HPDE6-E6E7 (cell line): ENCODE measurements around the gene ATP2B1.

Source experiments
- DNase-seq: peaks from one replicate; pipeline ENCODE4 v3.0.0; 2011; ENCODE audit warnings: missing footprints; ENCODE audit errors: extremely low spot score

Gene ATP2B1

DNA sequence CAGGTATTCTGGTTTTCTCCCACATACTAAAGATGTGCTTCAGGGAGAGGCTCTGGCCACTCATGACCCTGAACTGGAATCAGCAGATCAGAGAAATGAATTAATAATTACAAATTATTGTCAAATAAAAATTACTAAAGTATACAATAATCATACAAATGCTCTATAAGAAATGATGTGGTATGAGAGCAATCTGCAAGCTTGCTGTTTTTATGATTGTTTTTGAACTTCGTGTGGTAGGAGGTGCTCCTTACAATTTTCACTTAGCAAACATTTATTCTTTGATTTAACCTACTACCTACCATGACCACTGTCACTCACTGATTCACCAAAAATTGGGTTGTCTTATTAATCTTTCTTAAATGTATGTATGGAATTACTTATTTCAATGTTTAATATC is 16.2 kb downstream of the ATP2B1 start:
- no peak for DNase-seq

DNA sequence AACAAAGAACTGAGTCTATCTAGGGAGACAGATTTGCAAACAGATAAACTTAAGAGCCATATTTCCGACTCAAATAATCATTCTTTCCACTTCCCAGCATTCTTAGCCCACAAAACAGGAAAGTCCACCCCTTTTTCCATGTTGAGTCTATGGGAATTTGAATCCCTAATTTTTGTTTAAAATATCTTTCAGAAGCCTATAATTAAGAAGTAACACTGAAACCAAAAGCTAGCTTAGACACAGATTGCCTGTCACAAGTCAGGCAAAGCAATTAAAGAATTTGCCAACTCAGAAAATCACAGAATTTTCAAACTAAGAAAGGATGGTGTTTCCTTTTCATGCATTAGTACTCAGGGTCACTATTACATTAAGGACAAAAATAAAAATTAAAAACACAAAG is 17.0 kb downstream of the ATP2B1 start:
- DNase-seq, result no peak

DNA sequence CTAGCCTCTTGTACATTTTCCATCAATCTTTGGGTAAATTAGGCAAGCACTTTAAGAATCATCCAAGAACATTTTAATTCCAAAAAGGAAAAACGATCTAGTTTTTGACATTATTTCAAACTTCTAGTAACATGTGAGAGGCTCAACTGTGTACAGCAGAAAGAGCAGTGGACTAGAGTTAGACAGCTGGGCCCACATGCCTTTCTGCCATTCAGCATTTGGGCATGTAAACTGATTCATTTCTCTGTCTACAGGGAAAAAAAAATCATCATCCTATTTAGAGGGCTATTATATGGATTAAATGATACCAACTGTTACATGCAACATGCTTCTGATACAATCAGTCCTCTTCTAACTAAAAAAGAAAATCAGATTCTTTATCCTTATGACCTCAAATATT is 17.7 kb downstream of the ATP2B1 start:
- DNase-seq, result no peak

DNA sequence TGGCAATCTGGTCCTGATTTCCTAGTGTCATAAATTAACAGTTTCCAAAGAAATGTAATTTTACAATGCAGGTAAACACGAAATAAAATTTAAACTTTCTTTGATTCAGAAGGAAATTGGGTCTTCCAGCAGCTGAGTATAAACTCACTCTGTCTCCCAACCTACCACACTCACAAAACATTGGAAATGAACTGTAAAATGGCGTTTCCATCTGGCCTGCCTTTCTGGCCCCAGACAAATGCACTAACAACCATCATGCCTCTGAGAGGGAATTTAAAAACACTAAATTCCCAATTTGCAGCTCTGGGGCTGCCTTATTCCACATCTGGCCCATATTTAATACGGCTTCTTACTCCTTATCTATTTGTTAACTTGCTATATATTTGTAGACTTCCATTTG is 19.3 kb downstream of the ATP2B1 start:
- DNase-seq, result no peak

- no peak for DNase-seq
These were observed 22.3 kb downstream of the ATP2B1 start for GRCh38 chr12:89686311-89686710.

DNA sequence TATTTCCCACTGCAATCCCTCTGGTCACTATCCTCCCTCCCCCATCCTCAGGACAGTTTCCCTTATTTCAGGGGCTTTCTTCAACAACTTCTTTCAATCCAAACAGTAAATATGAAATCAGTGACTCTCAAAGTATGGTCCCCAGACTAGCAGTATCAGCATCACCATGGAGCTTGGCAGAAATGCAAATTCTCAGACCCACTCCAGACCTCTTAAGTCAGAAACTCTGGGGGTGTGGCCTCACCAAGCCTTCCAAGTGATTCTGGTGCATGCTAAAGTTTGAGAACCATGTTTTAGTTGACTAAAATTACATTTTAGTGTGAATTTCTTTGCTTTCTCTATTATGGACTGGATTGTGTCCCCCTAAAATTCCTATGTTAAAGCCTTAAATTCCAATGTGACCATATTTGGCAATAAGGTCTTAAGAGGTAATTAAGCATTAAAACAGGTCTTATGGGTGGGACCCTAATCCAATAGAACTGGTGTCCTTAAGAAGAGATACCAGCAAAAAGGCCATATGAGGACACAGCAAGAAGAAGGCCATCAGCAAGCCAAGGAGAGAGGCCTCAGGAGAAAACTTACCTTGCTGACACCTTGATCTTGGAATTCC is 23.2 kb downstream of the ATP2B1 start:
- no peak for DNase-seq

GRCh38 chr12:89684136-89684535 is 24.5 kb downstream of the ATP2B1 start:
- no peak for DNase-seq

- DNase-seq, result no peak
These were observed 26.4 kb downstream of the ATP2B1 start for GRCh38 chr12:89682284-89682683.

DNA sequence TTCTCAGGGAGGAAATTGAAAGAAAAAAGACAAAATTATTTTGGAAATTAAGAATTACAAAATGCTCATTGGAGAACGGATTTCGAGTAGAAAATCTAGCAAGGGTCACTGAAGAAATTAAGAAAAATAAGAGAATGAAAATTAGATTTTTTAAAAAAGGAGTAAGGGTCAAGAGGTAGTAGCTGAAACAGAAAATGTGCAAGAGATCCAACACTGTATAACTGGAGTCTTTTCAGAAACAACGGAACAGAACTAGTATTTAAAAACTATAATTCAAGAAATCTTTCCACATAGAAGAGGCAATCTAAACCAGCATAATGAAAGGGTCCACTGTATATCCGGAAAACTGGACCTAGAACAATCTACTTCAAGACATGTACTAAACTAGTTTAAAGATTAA is 28.2 kb downstream of the ATP2B1 start:
- no peak for DNase-seq

GRCh38 chr12:89679631-89680030 is 29.0 kb downstream of the ATP2B1 start:
- DNase-seq, result no peak

- no peak for DNase-seq
These were observed 30.4 kb downstream of the ATP2B1 start for GRCh38 chr12:89678225-89678624.

DNA sequence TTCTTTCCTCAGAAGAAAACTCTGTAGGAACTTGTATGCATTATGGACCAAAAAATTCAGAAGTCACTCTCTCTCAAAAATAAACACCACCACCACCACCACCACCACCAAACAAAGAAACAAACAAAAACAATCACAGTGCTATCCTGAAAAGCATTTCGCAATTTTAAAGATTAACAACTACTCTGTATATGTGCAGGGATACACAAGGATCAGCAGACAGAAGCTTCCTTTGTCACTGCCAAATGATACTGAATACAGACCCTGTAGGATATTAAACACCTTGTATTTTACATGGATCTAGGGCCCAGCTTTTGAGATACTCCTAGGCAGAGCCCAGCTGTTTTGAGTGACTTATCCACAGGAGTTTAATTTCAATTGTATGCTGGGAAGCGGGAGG is 31.7 kb downstream of the ATP2B1 start:
- DNase-seq, result no peak

- no peak for DNase-seq
These were observed 34.2 kb downstream of the ATP2B1 start for GRCh38 chr12:89674326-89674942.

DNA sequence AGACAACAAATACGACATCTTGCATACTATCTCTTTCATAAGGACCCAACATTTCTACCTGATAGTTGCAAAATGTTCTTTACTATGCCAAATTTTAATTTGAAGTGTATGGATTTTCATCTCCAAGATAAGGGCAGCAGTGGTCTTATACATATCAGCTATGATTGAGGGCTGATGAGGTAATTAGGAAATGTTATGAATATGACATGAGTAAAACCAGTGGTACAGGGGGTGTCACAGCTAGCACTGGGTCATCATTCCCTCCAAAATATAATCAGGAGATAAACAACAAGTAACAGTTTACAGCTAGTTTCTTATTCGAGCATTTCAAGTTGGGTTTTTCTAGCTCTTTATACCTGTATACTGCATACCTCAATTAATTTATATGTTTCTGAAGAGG is 35.0 kb downstream of the ATP2B1 start:
- no peak for DNase-seq

- no peak for DNase-seq
These were observed 36.1 kb downstream of the ATP2B1 start for GRCh38 chr12:89672589-89672979.

- no peak for DNase-seq
These were observed 37.2 kb downstream of the ATP2B1 start for GRCh38 chr12:89671469-89671868.

GRCh38 chr12:89669197-89669596 is 39.4 kb downstream of the ATP2B1 start:
- no peak for DNase-seq

- DNase-seq, result no peak
These were observed 43.1 kb downstream of the ATP2B1 start for GRCh38 chr12:89665556-89665955.

DNA sequence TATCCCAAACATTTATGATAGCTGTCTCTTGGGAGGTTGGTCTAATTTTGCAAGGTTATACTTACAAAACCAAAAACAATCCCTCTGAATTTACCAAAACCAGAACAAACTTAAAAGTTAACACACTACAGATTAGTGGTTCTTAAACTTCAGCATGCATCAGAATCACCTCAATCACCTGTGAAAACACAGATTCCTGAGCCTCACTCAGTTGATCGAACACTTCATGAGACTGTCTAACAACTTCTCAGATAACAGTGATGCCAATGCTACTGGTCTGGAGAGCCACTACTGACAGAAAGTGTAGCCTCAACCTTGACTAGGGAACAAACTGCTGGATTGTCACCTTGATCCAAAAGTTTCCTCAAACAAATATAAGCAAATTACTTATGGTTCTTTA is 44.2 kb downstream of the ATP2B1 start:
- no peak for DNase-seq

- no peak for DNase-seq
These were observed 44.9 kb downstream of the ATP2B1 start for GRCh38 chr12:89663577-89664357.

DNA sequence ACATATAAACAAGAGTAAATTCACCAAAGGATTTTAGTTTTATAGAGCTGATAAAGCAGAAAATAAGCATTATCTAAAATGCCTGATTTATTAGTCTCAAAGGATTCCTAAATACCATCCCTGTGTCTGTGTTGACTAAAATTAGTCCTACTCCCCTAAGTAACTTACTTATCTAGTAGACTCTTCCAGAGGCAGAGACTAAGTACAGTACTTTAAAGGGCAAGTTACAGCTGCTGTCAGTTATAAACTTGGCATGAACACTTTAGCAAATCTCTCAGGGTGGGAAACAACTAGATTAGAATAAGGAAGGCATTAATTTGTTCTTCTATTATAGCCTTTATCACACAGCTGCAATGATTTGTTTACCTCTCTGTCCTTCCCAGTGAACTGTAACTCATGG is 46.0 kb downstream of the ATP2B1 start:
- no peak for DNase-seq

DNA sequence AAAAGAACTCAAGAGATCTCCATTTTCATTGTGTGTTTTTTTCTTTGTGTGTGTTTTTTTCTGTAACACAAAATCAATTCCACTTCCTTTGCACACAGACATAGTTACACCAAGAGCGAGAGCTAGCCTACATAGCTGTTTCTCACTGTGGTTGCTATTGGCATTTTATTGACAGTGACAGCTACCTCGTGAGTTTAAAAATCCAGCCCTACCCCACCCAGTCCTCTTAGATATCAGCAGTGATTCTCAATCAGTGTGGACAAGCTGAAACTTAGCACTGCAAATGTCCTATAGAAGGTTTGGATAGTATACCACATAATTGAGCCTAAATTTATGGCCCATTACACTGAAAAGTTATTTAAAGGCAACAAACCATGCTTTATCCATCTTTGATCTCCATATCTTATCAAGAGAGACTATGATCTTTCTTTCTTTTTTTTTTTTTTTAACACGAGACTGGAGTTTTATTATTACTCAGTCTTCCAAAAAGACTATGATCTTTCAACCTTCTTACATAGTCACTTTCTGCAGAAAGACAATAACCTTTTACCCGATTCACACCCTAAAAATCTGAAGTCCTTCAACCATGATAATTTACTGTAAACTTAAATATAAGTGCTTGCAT is 46.8 kb downstream of the ATP2B1 start:
- DNase-seq, result no peak

GRCh38 chr12:89657739-89658138 is 50.9 kb downstream of the ATP2B1 start:
- no peak for DNase-seq
